Measurements from ENCODE around the gene NUDT19. TPM values are rescaled to one million over a fixed set of nuclear protein-coding genes. Genes with fewer than 3 reads are reported as not detected.
A peak's percentile ranks its signal among the peaks of the same experiment; 100 is the strongest.
"Not testable (repeated sequence)": the region's sequence is repeated elsewhere in the genome, so short reads cannot be mapped to it uniquely, and the experiment has no call there.

The NUDT19 gene
- 35.8 and 36.9 TPM in 2 replicates for total RNA-seq (2014; rRNA removed; shearing (Covaris generic))
- polyA plus RNA-seq (2014; cell fraction: nucleus; rRNA removed) = 10.0 and 14.4 TPM in 2 replicates

GRCh38 chr19:32691291-32691951 lies at the start of gene NUDT19:
Gene NUDT19, plus strand, starts transcription at chr19:32691821. Its CDS starts 140 bp downstream, at chr19:32691961.
- DNase-seq (ENCODE audit: extremely low read depth, low read depth) = peak; percentile 72

GRCh38 chr19:32642771-32643170 lies 48.9 kb upstream of the NUDT19 start:
- no peak for DNase-seq (ENCODE audit: extremely low read depth, low read depth)

GRCh38 chr19:32646556-32646955 lies 45.1 kb upstream of the NUDT19 start:
- DNase-seq (ENCODE audit: extremely low read depth, low read depth) = no peak

- DNase-seq (ENCODE audit: extremely low read depth, low read depth) = no peak
Observed at GRCh38 chr19:32647361-32647760, 44.3 kb upstream of the NUDT19 start.

GRCh38 chr19:32649751-32650150 lies 41.9 kb upstream of the NUDT19 start:
- DNase-seq (ENCODE audit: extremely low read depth, low read depth) = no peak

GRCh38 chr19:32650671-32651070 lies 41.0 kb upstream of the NUDT19 start:
- DNase-seq (ENCODE audit: extremely low read depth, low read depth) = no peak

GRCh38 chr19:32651729-32652140 lies 39.9 kb upstream of the NUDT19 start:
- DNase-seq (ENCODE audit: extremely low read depth, low read depth) = no peak

- DNase-seq (ENCODE audit: extremely low read depth, low read depth) = not testable (repeated sequence)
Observed at GRCh38 chr19:32652331-32652730, 39.3 kb upstream of the NUDT19 start.

- DNase-seq (ENCODE audit: extremely low read depth, low read depth) = no peak
Observed at GRCh38 chr19:32652894-32653598, 38.6 kb upstream of the NUDT19 start.

- no peak for DNase-seq (ENCODE audit: extremely low read depth, low read depth)
Observed at GRCh38 chr19:32653599-32653915, 38.1 kb upstream of the NUDT19 start.

GRCh38 chr19:32656379-32656778 lies 35.2 kb upstream of the NUDT19 start:
- DNase-seq (ENCODE audit: extremely low read depth, low read depth) = not testable (repeated sequence)

- no peak for DNase-seq (ENCODE audit: extremely low read depth, low read depth)
Observed at GRCh38 chr19:32658075-32658474, 33.5 kb upstream of the NUDT19 start.

- DNase-seq (ENCODE audit: extremely low read depth, low read depth) = no peak
Observed at GRCh38 chr19:32658527-32658926, 33.1 kb upstream of the NUDT19 start.

GRCh38 chr19:32661318-32661717 lies 30.3 kb upstream of the NUDT19 start:
- no peak for DNase-seq (ENCODE audit: extremely low read depth, low read depth)

- no peak for DNase-seq (ENCODE audit: extremely low read depth, low read depth)
Observed at GRCh38 chr19:32662186-32662585, 29.4 kb upstream of the NUDT19 start.

- DNase-seq (ENCODE audit: extremely low read depth, low read depth) = no peak
Observed at GRCh38 chr19:32666084-32666483, 25.5 kb upstream of the NUDT19 start.

GRCh38 chr19:32669310-32669709 lies 22.3 kb upstream of the NUDT19 start:
- DNase-seq (ENCODE audit: extremely low read depth, low read depth) = no peak

GRCh38 chr19:32671883-32672593 lies 19.6 kb upstream of the NUDT19 start:
- no peak for DNase-seq (ENCODE audit: extremely low read depth, low read depth)

- no peak for DNase-seq (ENCODE audit: extremely low read depth, low read depth)
Observed at GRCh38 chr19:32672841-32673240, 18.8 kb upstream of the NUDT19 start.

- DNase-seq (ENCODE audit: extremely low read depth, low read depth) = no peak
Observed at GRCh38 chr19:32673573-32673972, 18.0 kb upstream of the NUDT19 start.

- DNase-seq (ENCODE audit: extremely low read depth, low read depth) = no peak
Observed at GRCh38 chr19:32674153-32674930, 17.3 kb upstream of the NUDT19 start.
